KG1 (cell line): ENCODE measurements around the gene UHMK1.
"Not testable (repeated sequence)": the region's sequence is repeated elsewhere in the genome, so short reads cannot be mapped to it uniquely, and the experiment has no call there.

Experiments
- DNase-seq: peaks from one replicate; lab custom pipeline; 2025; lab: John Stamatoyannopoulos, UW

Gene UHMK1

GRCh38 chr1:162566870-162567269 is 69.3 kb downstream of the UHMK1 start:
- no peak for DNase-seq

DNA sequence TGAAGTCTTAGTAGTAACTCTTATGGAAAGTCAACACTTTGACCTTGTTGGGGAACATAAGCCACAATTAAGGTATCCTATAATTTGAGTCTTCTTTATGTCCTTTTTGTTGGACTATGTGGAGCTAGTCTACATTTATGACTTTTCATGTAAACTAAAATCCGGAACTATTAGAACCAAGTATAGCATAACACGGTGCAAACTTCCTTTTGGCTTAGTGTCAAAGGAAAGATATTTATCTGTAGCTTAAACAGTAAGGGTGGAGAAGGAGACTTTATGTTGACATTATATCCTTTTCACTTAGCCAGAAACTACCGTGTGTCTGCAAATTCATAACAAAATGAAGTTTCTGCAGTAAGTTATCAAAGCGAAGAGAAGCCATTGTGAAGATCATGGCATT is 71.2 kb downstream of the UHMK1 start:
- DNase-seq = no peak

- no peak for DNase-seq
Observed at GRCh38 chr1:162570718-162571117, 73.1 kb downstream of the UHMK1 start.

- not testable (repeated sequence) for DNase-seq
Observed at GRCh38 chr1:162571121-162571520, 73.5 kb downstream of the UHMK1 start.

DNA sequence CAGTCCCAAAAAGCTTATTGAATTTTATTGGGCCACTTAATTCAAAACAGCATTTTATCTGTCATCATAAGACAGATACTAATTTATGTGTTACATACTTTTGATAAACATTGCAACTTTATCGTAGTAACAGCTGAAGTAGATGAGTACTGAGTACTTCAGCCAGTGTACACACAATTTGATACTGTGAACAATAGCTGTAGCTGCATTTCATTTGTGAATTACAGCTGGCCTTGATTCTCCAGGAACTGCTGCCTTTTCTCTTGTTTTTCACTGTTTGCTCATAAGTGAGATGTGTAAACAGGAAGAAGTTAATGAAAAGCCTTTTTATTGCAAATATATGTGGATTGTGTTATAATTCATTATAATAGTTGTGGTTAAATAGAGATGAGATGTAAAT is 74.1 kb downstream of the UHMK1 start:
- no peak for DNase-seq

GRCh38 chr1:162573136-162573535 is 75.5 kb downstream of the UHMK1 start:
- no peak for DNase-seq

DNA sequence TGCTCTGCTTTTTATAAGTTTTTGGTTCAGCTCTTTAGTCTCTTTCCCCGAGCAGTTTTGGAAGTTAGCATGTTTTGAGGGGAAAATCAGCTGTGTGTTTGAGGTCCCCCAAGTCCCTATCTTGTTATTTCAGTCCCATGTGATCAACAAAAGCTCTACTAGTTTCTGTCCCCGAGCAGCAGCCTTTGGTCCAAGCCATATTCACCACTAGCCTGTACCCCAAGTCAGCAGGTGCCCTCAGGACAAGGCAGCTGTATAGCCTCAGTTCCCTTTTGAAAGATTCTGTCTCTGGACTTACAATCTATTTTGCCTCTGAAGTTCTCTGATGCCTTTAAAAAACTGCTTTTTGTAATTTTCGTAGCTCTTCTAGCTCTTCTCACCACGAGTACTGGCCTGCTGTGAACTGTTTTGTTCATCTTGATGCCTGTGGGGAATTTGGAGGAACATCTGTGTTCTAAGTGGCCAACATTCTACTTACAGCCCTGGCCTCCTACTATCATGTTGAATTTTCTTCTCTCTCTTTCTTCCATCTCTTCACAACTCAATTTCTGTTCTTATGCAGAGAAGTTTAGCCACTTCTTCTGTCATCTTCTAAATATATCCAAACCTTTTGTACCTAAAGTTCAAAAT is 80.6 kb downstream of the UHMK1 start:
- DNase-seq = no peak

GRCh38 chr1:162578936-162579335 is 81.3 kb downstream of the UHMK1 start:
- no peak for DNase-seq
